Esophagus muscularis mucosa (tissue), 4 donors: ENCODE results near the gene TTC39B. TPM values are rescaled to one million over a fixed set of nuclear protein-coding genes. Genes with fewer than 3 reads are reported as not detected.

ENCODE experiments used
- DNase-seq: peaks from one replicate; pipeline ENCODE4 v3.0.0-alpha.2; 2017; ENCODE audit errors: extremely low spot score
- H3K27ac ChIP-seq, 4 donors: fragments of 200-600 bp; sonication (generic); replicated peaks in 1 of 4; 1 replicate in 3 of 4; 2 replicates in 1 of 4; pipeline ENCODE4 v1.5.1; 2016 to 2019; ENCODE audit warnings: mild to moderate bottlenecking in 1 of 4
- H3K27me3 ChIP-seq, 4 donors: fragments of 200-600 bp; sonication (generic); one replicate each; pipeline versions ENCODE4 v1.5.1 to v1.6.0; 2016 to 2019
- H3K36me3 ChIP-seq, 4 donors: fragments of 200-600 bp; sonication (generic); one replicate each; pipeline ENCODE4 v1.5.1; 2016 to 2019
- H3K4me1 ChIP-seq, 4 donors: fragments of 200-600 bp; sonication (generic); one replicate each; pipeline ENCODE4 v1.5.1; 2016 to 2019
- H3K4me3 ChIP-seq, 4 donors: fragments of 200-600 bp; sonication (generic); 1 replicate in 2 of 4; 2 replicates in 2 of 4; pipeline ENCODE4 v1.5.1; 2016 to 2019; ENCODE audit warnings: mild to moderate bottlenecking in 4 of 4, moderate library complexity in 1 of 4
- H3K9me3 ChIP-seq, 4 donors: fragments of 200-600 bp; sonication (generic); 1 replicate in 3 of 4; 2 replicates in 1 of 4; pipeline ENCODE4 v1.5.1; 2016 to 2019
- EP300 ChIP-seq: sonication (generic); formaldehyde crosslinking; IDR thresholded peaks from one replicate; pipeline ENCODE4 v1.6.1; 2017; ENCODE audit warnings: antibody characterized with exemption
- POLR2A ChIP-seq: fragments of 450-650 bp; IDR thresholded peaks from one replicate; pipeline ENCODE4 v1.6.1; 2017; ENCODE audit warnings: antibody characterized with exemption, moderate library complexity, mild to moderate bottlenecking, low read depth
- POLR2AphosphoS5 ChIP-seq, 2 donors: sonication (generic); formaldehyde crosslinking; IDR thresholded peaks; one replicate each; pipeline ENCODE4 v1.6.1; 2017; ENCODE audit warnings: antibody characterized with exemption in 2 of 2
- WGBS: methylation state at CpG from one replicate; pipeline ENCODE4 v1.1.5; 2018; 5-methylcytosine and 5-hydroxymethylcytosine counted together
- intact Hi-C: fragments of 100-400 bp; cut with DNase I; formaldehyde crosslinking; loops from one replicate; pipeline ENCODE4 v1.15.1; 2023
- total RNA-seq, 4 donors: library from RNA; depleted of rRNA; stranded (reverse); fragments of >200 nt; gene quantifications; one replicate each; pipeline versions ENCODE4 v1.1.0 to v1.2.1, GENCODE V29; 2016
- TF ChIP-seq, protein P1 (sequence below), 3 experiments: fragments of 200-600 bp in 2 of 3; fragments of 450-650 bp in 1 of 3; sonication (generic) in 2 of 3; IDR thresholded peaks; one replicate each; pipeline ENCODE4 v1.5.1; 2017 to 2019; ENCODE audit warnings: antibody characterized with exemption in 3 of 3, mild to moderate bottlenecking in 2 of 3, moderate library complexity in 1 of 3

TTC39B gene
- total RNA-seq, 4 donors from 2014 or later, result 8.3 to 13.4 (median 10.9) TPM

DNA sequence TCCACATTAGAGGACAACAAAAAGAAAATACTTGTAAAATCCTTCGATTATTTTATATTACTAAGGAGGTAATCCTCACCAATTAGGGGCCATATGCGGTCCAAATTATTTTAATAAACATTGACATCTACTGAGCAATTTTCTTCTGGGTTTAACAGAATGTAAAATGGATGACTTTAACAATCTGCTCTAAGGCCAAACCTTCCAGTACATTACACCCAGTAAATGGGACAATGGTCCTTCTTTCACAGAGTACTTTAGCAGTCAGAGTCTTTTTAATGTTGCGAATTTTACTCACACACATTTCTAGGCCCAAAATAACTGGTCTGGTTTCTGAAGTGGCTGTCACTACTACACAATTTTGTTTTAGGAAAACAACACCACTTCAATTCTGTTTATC lies 106.9 kb downstream of the TTC39B start:
- no peak for TF ChIP-seq POLR2AphosphoS5 (IDR thresholded peaks at IDR 0.05)
- no peak for TF ChIP-seq EP300
- TF ChIP-seq, protein P1, sequence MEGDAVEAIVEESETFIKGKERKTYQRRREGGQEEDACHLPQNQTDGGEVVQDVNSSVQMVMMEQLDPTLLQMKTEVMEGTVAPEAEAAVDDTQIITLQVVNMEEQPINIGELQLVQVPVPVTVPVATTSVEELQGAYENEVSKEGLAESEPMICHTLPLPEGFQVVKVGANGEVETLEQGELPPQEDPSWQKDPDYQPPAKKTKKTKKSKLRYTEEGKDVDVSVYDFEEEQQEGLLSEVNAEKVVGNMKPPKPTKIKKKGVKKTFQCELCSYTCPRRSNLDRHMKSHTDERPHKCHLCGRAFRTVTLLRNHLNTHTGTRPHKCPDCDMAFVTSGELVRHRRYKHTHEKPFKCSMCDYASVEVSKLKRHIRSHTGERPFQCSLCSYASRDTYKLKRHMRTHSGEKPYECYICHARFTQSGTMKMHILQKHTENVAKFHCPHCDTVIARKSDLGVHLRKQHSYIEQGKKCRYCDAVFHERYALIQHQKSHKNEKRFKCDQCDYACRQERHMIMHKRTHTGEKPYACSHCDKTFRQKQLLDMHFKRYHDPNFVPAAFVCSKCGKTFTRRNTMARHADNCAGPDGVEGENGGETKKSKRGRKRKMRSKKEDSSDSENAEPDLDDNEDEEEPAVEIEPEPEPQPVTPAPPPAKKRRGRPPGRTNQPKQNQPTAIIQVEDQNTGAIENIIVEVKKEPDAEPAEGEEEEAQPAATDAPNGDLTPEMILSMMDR (IDR thresholded peaks at IDR 0.05), result no peak
- TF ChIP-seq POLR2A, result no peak
- no peak overlapping the region for H3K27ac ChIP-seq
- no peak for DNase-seq
- H3K9me3 ChIP-seq, result no peaks in the 10 kb centered on the region
- H3K4me1 ChIP-seq, result no peaks in the 10 kb centered on the region
- H3K4me3 ChIP-seq, result no peak overlapping the region
- 95% methylated on average over 3 of the region's 3 CpGs for WGBS
- intact Hi-C loops, result no loop called here
- H3K36me3 ChIP-seq, result peaks cover 0 to 49% (median 7%) of the 10 kb centered on the region in 4 donors
- H3K27me3 ChIP-seq, result no peaks in the 10 kb centered on the region

DNA sequence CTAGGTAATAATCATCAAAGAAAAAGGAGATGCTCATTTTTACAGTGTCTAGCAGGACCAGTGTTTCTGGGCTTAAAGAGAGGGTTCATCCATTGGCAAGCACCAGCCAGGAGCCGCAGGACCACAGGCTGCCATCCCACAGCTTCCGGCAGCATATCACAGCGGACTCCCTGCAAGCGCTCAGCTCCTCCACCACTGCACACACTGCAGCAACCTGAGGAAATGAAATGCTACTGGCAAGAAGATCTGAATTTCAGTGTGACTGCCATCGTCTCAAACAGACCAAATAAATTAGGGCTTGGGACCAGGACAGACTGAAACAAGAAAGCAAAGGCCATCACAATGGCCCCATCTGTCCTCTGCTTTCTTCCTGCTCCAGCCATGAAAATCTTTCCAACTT lies 114.2 kb downstream of the TTC39B start:
- Histone ChIP-seq H3K36me3 (peaks cover 0 to 57% (median 33%) of the 10 kb centered on the region in 4 donors), H3K27me3 (no peaks in the 10 kb centered on the region), H3K4me3 (no peak overlapping the region), H3K27ac (no peak overlapping the region), H3K4me1 (peaks cover 0 to under 1% (median 0%) of the 10 kb centered on the region in 4 donors), H3K9me3 (no peaks in the 10 kb centered on the region)
- 91% methylated on average over 5 of the region's 5 CpGs for WGBS
- TF ChIP-seq, protein P1 (IDR thresholded peaks at IDR 0.05), result no peak
- TF ChIP-seq POLR2A, result no peak
- intact Hi-C loops, result no loop called here
- DNase-seq, result no peak

DNA sequence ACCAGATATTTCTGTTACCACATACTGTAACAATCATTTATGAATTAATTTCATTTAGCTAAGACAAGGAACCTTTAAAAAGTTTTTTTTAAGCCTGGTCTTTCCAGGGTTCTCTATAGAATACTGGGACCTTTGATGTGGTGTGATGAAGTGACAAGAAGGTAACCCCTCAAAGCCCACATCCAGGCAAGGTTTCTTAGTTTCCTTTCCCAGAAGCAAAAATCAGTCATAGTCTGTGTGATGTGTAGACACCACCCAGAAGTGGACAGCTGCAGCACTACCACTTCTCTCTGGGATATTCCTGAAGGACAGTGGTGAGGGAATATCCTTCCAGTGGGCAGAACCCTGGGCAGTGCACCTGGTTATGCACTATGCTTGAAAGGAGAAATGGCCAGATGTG lies 115.6 kb downstream of the TTC39B start:
- Histone ChIP-seq H3K27me3 (no peaks in the 10 kb centered on the region), H3K4me3 (no peak overlapping the region), H3K27ac (no peak overlapping the region), H3K4me1 (peaks cover 0 to 3% (median 0%) of the 10 kb centered on the region in 4 donors), H3K36me3 (peaks cover 12 to 64% (median 43%) of the 10 kb centered on the region in 4 donors), H3K9me3 (no peaks in the 10 kb centered on the region)
- no peak for DNase-seq
- TF ChIP-seq, protein P1 (IDR thresholded peaks at IDR 0.05), result no peak
- TF ChIP-seq EP300, result no peak
- TF ChIP-seq POLR2A, result no peak
- TF ChIP-seq POLR2AphosphoS5 (IDR thresholded peaks at IDR 0.05), result no peak
- intact Hi-C loops, result no loop called here

DNA sequence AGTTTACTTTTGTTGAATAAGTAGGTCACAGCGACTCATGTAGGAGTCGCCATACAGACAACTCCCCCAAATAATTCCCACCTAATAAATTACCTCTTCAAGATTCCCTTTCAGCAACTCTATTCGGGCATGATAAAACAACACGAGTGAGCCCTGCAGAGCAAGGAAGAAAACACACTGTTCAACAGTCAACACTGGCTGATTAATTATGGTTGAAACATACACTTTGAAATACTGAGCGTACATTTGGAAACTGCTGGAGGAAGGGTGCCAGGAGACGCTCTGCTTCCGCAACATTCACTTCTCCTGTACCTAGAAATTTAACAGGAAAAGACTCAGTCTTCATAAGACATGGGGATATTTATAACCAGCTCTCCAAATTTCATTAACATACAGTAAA lies 117.5 kb downstream of the TTC39B start:
- no peak overlapping the region for H3K4me3 ChIP-seq
- H3K9me3 ChIP-seq, result no peaks in the 10 kb centered on the region
- DNase-seq, result no peak
- TF ChIP-seq, protein P1 (IDR thresholded peaks at IDR 0.05), result no peak
- no peak for TF ChIP-seq POLR2A
- no peak for TF ChIP-seq POLR2AphosphoS5 (IDR thresholded peaks at IDR 0.05)
- no peak for TF ChIP-seq EP300
- peaks cover 12 to 69% (median 44%) of the 10 kb centered on the region in 4 donors for H3K36me3 ChIP-seq
- intact Hi-C loops, result no loop called here
- WGBS, result 74% methylated on average over 7 of the region's 7 CpGs
- H3K27me3 ChIP-seq, result no peaks in the 10 kb centered on the region
- peaks cover 0 to 3% (median 0%) of the 10 kb centered on the region in 4 donors for H3K4me1 ChIP-seq
- H3K27ac ChIP-seq, result no peak overlapping the region

DNA sequence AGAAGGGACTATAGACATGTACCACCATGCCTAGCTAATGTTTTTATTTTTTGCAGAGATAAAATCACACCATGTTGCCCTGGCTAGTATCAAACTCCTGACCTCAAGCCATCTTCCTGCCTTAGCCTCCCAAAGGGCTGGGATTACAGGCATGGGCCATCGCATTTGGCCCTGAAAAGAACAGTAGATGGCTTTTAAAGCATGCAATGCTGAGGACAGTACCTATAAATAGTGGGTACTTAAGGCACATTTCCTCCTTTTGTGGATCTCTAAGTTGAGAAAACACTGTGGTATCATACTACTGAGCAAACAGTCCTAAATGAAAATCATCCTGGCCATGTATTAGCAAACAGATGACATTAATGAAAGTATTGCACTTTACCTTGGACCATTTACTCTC lies 119.4 kb downstream of the TTC39B start:
- H3K27me3 ChIP-seq, result no peaks in the 10 kb centered on the region
- TF ChIP-seq POLR2AphosphoS5 (IDR thresholded peaks at IDR 0.05), result no peak
- 63% methylated on average over 1 of the region's 1 CpG for WGBS
- H3K4me3 ChIP-seq, result no peak overlapping the region
- intact Hi-C loops, result no loop called here
- DNase-seq, result no peak
- H3K27ac ChIP-seq, result no peak overlapping the region
- peaks cover 12 to 66% (median 42%) of the 10 kb centered on the region in 4 donors for H3K36me3 ChIP-seq
- peaks cover 0 to 6% (median 2%) of the 10 kb centered on the region in 4 donors for H3K4me1 ChIP-seq
- no peaks in the 10 kb centered on the region for H3K9me3 ChIP-seq
